Stomach (tissue), 4 donors: Measurements from ENCODE around the gene TGM2.

ENCODE experiments used
- CTCF ChIP-seq, 7 experiments: fragments of 450-650 bp in 4 of 7; fragments of 200-600 bp in 3 of 7; sonication (generic) in 3 of 7; IDR thresholded peaks; one replicate each; pipeline ENCODE4 v1.5.1; 2016 to 2019; ENCODE audit warnings: antibody characterized with exemption in 7 of 7, control low read depth in 2 of 7, mild to moderate bottlenecking in 1 of 7
- EP300 ChIP-seq: sonication (generic); formaldehyde crosslinking; IDR thresholded peaks from one replicate; pipeline ENCODE4 v1.6.1; 2017; ENCODE audit warnings: antibody characterized with exemption
- POLR2A ChIP-seq, 4 donors: fragments of 450-650 bp; IDR thresholded peaks; one replicate each; pipeline ENCODE4 v1.6.1; 2016; ENCODE audit warnings: antibody characterized with exemption in 4 of 4, control low read depth in 2 of 4, mild to moderate bottlenecking in 1 of 4, moderate library complexity in 1 of 4
- POLR2AphosphoS5 ChIP-seq, 3 donors: sonication (generic); formaldehyde crosslinking; IDR thresholded peaks; one replicate each; pipeline ENCODE4 v1.6.1; 2016; ENCODE audit warnings: antibody characterized with exemption in 3 of 3

- TF ChIP-seq CTCF (IDR thresholded peaks at IDR 0.05) (no peak), POLR2AphosphoS5 (IDR thresholded peaks at IDR 0.05) (no peak), POLR2A (IDR thresholded peaks at IDR 0.05) (no peak), EP300 (no peak)
These were observed 35.6 kb upstream of the TGM2 start for GRCh38 chr20:38200646-38201045.
